ENCODE measurements around the gene KRTAP10-10. TPM values are rescaled to one million over a fixed set of nuclear protein-coding genes. Genes with fewer than 3 reads are reported as not detected.

The KRTAP10-10 gene
- total RNA-seq, 1 experiment from 2014 or later: not detected

GRCh38 chr21:44617071-44617501 lies 20.1 kb upstream of the KRTAP10-10 start:
- POLR2A ChIA-PET: no interaction called here

GRCh38 chr21:44618504-44618903 lies 18.7 kb upstream of the KRTAP10-10 start:
- H3K27ac Mint-ChIP-seq (ENCODE audit: low read depth, unreplicated experiment): no peak overlapping the region
- TF ChIP-seq CTCF (IDR thresholded peaks at IDR 0.05; ENCODE audit: unreplicated experiment): no peak
- no peaks in the 10 kb centered on the region for H3K36me3 Mint-ChIP-seq (ENCODE audit: insufficient read depth, unreplicated experiment)
- BruUV-seq (replicated peaks): no TSS peak
- POLR2A ChIA-PET: interaction anchor here (0.6 to 0.9 kb wide), 2 partner anchors 102 to 879 kb away, joined by 3 to 5 read pairs; no protein-coding TSS in a partner anchor
- DNase-seq (ENCODE audit: unreplicated experiment): no peak
- peaks cover 8% of the 10 kb centered on the region for H3K4me1 Mint-ChIP-seq (ENCODE audit: insufficient read depth, unreplicated experiment)
- intact Hi-C loops (cut with micrococcal nuclease): loop anchor here (2.0 kb wide), 1 partner anchor 124 kb away; no protein-coding TSS in a partner anchor
- CTCF ChIA-PET: no interaction called here
- peaks cover 63% of the 10 kb centered on the region for H3K27me3 Mint-ChIP-seq (ENCODE audit: insufficient read depth, unreplicated experiment)
- no peak overlapping the region for H3K4me3 Mint-ChIP-seq (ENCODE audit: unreplicated experiment)
- H3K9me3 Mint-ChIP-seq (ENCODE audit: unreplicated experiment): peaks cover 37% of the 10 kb centered on the region

More at GRCh38 chr21:44617071-44617501, 20.1 kb upstream of the KRTAP10-10 start:
- Mint-ChIP-seq H3K36me3 (ENCODE audit: insufficient read depth, unreplicated experiment) (no peaks in the 10 kb centered on the region), H3K4me3 (ENCODE audit: unreplicated experiment) (no peak overlapping the region), H3K4me1 (ENCODE audit: insufficient read depth, unreplicated experiment) (peaks cover 8% of the 10 kb centered on the region), H3K27ac (ENCODE audit: low read depth, unreplicated experiment) (no peak overlapping the region), H3K27me3 (ENCODE audit: insufficient read depth, unreplicated experiment) (peaks cover 73% of the 10 kb centered on the region), H3K9me3 (ENCODE audit: unreplicated experiment) (peaks cover 31% of the 10 kb centered on the region)
- intact Hi-C loops (cut with micrococcal nuclease): no loop called here
- no TSS peak for BruUV-seq (replicated peaks)
- CTCF ChIA-PET: no interaction called here
- DNase-seq (ENCODE audit: unreplicated experiment): no peak
- no peak for TF ChIP-seq CTCF (IDR thresholded peaks at IDR 0.05; ENCODE audit: unreplicated experiment)

- Mint-ChIP-seq H3K36me3 (ENCODE audit: insufficient read depth, unreplicated experiment) (no peaks in the 10 kb centered on the region), H3K27me3 (ENCODE audit: insufficient read depth, unreplicated experiment) (peaks cover 62% of the 10 kb centered on the region), H3K27ac (ENCODE audit: low read depth, unreplicated experiment) (no peak overlapping the region), H3K9me3 (ENCODE audit: unreplicated experiment) (peaks cover 41% of the 10 kb centered on the region), H3K4me3 (ENCODE audit: unreplicated experiment) (no peak overlapping the region), H3K4me1 (ENCODE audit: insufficient read depth, unreplicated experiment) (peaks cover 8% of the 10 kb centered on the region)
- CTCF ChIA-PET: interaction anchor here (0.7 kb wide), 1 partner anchor 48 kb away, joined by 3 read pairs; no protein-coding TSS in a partner anchor
- no TSS peak for BruUV-seq (replicated peaks)
- POLR2A ChIA-PET: interaction anchor here (0.6 to 0.9 kb wide), 2 partner anchors 101 to 879 kb away, joined by 3 to 5 read pairs; no protein-coding TSS in a partner anchor
- DNase-seq (ENCODE audit: unreplicated experiment): no peak
- no peak for TF ChIP-seq CTCF (IDR thresholded peaks at IDR 0.05; ENCODE audit: unreplicated experiment)
- intact Hi-C loops (cut with micrococcal nuclease): loop anchor here (2.0 kb wide), 1 partner anchor 124 kb away; no protein-coding TSS in a partner anchor
Measured at GRCh38 chr21:44618909-44619308, 18.2 kb upstream of the KRTAP10-10 start.

- TF ChIP-seq CTCF (IDR thresholded peaks at IDR 0.05; ENCODE audit: unreplicated experiment): no peak
- DNase-seq (ENCODE audit: unreplicated experiment): no peak
- intact Hi-C loops (cut with micrococcal nuclease): loop anchor here (2.0 kb wide), 1 partner anchor 123 kb away; no protein-coding TSS in a partner anchor
- Mint-ChIP-seq H3K27me3 (ENCODE audit: insufficient read depth, unreplicated experiment) (peaks cover 53% of the 10 kb centered on the region), H3K36me3 (ENCODE audit: insufficient read depth, unreplicated experiment) (no peaks in the 10 kb centered on the region), H3K27ac (ENCODE audit: low read depth, unreplicated experiment) (no peak overlapping the region), H3K4me1 (ENCODE audit: insufficient read depth, unreplicated experiment) (peaks cover 8% of the 10 kb centered on the region), H3K9me3 (ENCODE audit: unreplicated experiment) (peaks cover 51% of the 10 kb centered on the region), H3K4me3 (ENCODE audit: unreplicated experiment) (no peak overlapping the region)
- CTCF ChIA-PET: interaction anchor here (0.7 kb wide), 1 partner anchor 47 kb away, joined by 3 read pairs; no protein-coding TSS in a partner anchor
- no TSS peak for BruUV-seq (replicated peaks)
- POLR2A ChIA-PET: no interaction called here
Measured at GRCh38 chr21:44619886-44620285, 17.3 kb upstream of the KRTAP10-10 start.
